Stimulated activated effector memory CD8-positive, alpha-beta T cell treated with anti-CD3 and anti-CD28 coated beads, Interleukin-12 subunit alpha, Interleukin-12 subunit beta, amount 100 ng/mL, for 72 hours (primary cell): ENCODE results near the gene SLC4A1.
A peak's percentile ranks its signal among the peaks of the same experiment; 100 is the strongest.

ENCODE experiments used
- ATAC-seq: fragments of 150-1000 bp; cut with Tn5 transposase; 2 replicates; pipeline ENCODE4 v1.10.0; 2021
- DNase-seq, 2 donors: peaks; one replicate each; pipeline ENCODE4 v3.0.0; 2021 to 2022; ENCODE audit warnings: low spot score in 2 of 2
- H3K27ac Mint-ChIP-seq: one replicate; pipeline ENCODE4 v1.8.0; 2022; ENCODE audit warnings: mild to moderate bottlenecking, mixed read lengths
- H3K36me3 Mint-ChIP-seq: one replicate; pipeline ENCODE4 v1.8.0; 2022; ENCODE audit warnings: mild to moderate bottlenecking, mixed read lengths
- H3K4me1 Mint-ChIP-seq: one replicate; pipeline ENCODE4 v1.8.0; 2022; ENCODE audit warnings: mixed read lengths
- H3K4me3 Mint-ChIP-seq: one replicate; pipeline ENCODE4 v1.8.0; 2022; ENCODE audit warnings: mild to moderate bottlenecking, mixed read lengths
- H3K9me3 Mint-ChIP-seq: one replicate; pipeline ENCODE4 v1.8.0; 2022; ENCODE audit warnings: mixed read lengths

The SLC4A1 gene

DNA sequence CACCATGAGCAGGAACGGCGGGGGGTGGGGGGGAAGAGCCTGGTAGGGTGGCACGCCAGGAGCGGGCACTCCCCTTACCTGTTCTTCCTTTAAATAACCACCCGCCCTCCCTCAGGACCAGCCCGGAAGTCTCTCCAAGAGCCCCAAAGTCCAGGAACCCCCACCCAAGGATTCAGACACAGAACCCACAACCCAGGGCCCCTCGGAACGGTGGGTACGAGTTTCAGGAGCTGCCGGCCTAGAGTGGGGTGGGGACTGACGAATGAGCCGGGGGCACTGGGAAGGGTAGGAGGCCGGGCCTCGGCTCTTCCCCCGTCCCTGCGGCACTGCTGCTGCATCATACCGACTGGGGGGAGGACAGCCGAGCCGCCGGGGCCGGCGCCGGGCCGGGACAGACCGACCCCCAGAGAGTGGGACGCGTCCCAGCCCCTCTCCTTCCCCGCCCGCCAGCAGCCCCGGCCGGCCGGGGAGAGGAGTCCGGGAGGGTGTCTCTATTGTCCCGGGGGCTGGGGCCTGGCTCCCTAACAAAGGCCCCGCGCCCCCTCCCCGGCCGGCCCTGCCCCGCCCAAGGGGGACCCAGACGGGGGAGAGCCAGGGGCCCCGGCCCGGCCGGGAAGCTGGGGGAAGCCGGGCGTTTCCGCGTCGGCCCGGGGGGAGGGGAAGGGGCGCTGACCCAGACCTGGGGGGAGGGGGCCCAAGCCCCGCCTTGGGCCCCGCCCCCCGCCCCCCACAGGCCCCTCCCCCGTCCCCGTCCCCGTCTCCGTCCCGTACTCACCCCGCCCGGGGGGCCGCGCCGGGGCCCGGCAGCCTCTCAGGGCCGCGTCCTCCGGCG lies 69.0 kb downstream of the SLC4A1 start:
- ATAC-seq = peak; percentile 43
- Mint-ChIP-seq H3K27ac (peak overlapping the region; percentile 89), H3K9me3 (no peaks in the 10 kb centered on the region), H3K36me3 (peaks cover 45% of the 10 kb centered on the region), H3K4me3 (peak overlapping the region; percentile 79), H3K4me1 (peaks cover 37% of the 10 kb centered on the region)
- peak in 1 of 2 donors; percentile 78 for DNase-seq
